ENCODE data around the gene VGLL4. TPM values are rescaled to one million over a fixed set of nuclear protein-coding genes. Genes with fewer than 3 reads are reported as not detected.

VGLL4 gene
- total RNA-seq, 4 donors from 2014 or later: 79.3 to 144 (median 143) TPM

DNA sequence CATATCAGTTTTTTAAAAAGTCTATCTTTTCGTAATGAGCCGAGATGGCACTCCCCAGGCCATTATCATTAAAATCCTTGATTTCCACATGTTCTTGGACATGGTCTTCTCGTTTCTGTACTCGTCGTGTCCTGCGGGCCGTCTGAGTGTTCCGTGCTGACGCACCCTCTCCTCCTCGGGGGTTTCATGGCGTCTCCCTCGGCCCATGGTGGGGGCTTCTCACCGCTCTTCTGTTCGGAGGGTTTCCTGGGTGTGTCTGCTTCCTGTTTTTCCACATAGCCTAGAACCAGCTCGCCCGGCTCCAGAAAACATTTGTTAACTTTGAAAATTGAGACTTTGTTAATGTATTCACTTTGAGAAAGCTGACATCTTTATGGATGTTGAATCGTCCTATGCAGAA lies 92.7 kb downstream of the VGLL4 start:
- no peak for DNase-seq

DNA sequence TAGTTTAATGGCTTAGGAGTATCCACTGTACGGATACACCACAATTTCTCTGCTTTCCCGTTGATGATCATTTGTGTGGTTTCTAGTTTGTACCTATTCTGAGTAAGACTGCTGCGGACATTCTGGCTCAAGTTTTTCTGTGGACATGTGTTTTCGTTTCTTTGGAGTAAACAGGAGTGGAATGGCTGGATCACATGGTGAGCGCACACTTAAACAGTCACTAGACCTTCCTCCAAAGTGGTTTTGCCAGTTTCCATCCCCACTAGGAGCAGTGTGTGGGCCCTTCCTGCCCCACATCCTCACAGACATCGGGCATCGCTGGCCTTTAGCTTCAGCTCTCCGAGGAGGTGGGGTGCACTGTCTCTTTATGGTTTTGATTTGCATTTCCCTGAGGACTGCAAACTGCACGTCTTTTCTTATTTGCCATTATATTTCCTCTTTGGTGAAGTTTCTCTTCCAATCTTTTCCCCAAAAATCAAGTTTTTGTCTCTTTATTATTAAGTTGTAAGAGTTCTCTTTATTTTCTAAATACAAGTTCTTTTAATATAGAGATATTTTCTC lies 94.1 kb downstream of the VGLL4 start:
- DNase-seq: peak in 1 of 2 donors; percentile 12
- H3K27ac ChIP-seq: peak overlapping the region in 1 of 2 donors; percentile 51
- no peak for TF ChIP-seq POLR2A (IDR thresholded peaks at IDR 0.05)
- TF ChIP-seq, protein P1, sequence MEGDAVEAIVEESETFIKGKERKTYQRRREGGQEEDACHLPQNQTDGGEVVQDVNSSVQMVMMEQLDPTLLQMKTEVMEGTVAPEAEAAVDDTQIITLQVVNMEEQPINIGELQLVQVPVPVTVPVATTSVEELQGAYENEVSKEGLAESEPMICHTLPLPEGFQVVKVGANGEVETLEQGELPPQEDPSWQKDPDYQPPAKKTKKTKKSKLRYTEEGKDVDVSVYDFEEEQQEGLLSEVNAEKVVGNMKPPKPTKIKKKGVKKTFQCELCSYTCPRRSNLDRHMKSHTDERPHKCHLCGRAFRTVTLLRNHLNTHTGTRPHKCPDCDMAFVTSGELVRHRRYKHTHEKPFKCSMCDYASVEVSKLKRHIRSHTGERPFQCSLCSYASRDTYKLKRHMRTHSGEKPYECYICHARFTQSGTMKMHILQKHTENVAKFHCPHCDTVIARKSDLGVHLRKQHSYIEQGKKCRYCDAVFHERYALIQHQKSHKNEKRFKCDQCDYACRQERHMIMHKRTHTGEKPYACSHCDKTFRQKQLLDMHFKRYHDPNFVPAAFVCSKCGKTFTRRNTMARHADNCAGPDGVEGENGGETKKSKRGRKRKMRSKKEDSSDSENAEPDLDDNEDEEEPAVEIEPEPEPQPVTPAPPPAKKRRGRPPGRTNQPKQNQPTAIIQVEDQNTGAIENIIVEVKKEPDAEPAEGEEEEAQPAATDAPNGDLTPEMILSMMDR (IDR thresholded peaks at IDR 0.05): no peak
- H3K27me3 ChIP-seq: no peaks in the 10 kb centered on the region
- no peaks in the 10 kb centered on the region for H3K9me3 ChIP-seq
- intact Hi-C loops (cut with DNase I; ENCODE audit: low total_unique reads): no loop called here
- H3K4me3 ChIP-seq: no peak overlapping the region
- H3K36me3 ChIP-seq: no peaks in the 10 kb centered on the region
- H3K4me1 ChIP-seq: peaks cover 0 to 13% of the 10 kb centered on the region in 2 donors

More for the DNA sequence above, 92.7 kb downstream of the VGLL4 start:
- no peak overlapping the region for H3K4me3 ChIP-seq
- H3K9me3 ChIP-seq: no peaks in the 10 kb centered on the region
- intact Hi-C loops (cut with DNase I; ENCODE audit: low total_unique reads): no loop called here
- TF ChIP-seq POLR2A (IDR thresholded peaks at IDR 0.05): no peak
- peaks cover 0 to 23% of the 10 kb centered on the region in 2 donors for H3K4me1 ChIP-seq
- H3K27me3 ChIP-seq: no peaks in the 10 kb centered on the region
- H3K36me3 ChIP-seq: no peaks in the 10 kb centered on the region
- no peak overlapping the region for H3K27ac ChIP-seq

DNA sequence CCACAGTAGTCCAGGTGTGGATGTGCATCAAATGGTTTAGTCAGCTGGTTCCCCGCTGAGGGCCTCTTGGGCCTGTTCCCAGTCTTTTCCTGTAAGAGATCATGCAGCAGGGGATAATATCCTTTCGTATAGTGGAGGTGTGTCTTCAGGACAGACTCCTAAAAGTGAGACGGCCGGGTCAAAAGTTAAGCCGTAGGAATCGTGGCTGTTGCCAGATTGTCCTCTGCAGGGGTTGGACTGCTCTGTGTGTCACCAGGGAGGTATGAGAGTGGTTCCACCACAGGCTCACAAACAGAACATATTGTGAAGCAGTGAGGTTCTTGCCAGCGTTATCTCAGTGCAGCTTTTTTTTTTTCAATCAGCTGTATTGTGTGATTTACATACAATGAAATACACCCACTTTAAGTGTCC lies 95.0 kb downstream of the VGLL4 start:
- H3K27me3 ChIP-seq: no peaks in the 10 kb centered on the region
- intact Hi-C loops (cut with DNase I; ENCODE audit: low total_unique reads): no loop called here
- no peaks in the 10 kb centered on the region for H3K36me3 ChIP-seq
- no peaks in the 10 kb centered on the region for H3K9me3 ChIP-seq
- peak; percentile 45 to 66 for DNase-seq
- peaks cover 4 to 6% of the 10 kb centered on the region in 2 donors for H3K4me1 ChIP-seq
- no peak overlapping the region for H3K4me3 ChIP-seq
- H3K27ac ChIP-seq: peak overlapping the region; percentile 49 to 51
- TF ChIP-seq, protein P1 (IDR thresholded peaks at IDR 0.05): no peak
- no peak for TF ChIP-seq POLR2A (IDR thresholded peaks at IDR 0.05)

DNA sequence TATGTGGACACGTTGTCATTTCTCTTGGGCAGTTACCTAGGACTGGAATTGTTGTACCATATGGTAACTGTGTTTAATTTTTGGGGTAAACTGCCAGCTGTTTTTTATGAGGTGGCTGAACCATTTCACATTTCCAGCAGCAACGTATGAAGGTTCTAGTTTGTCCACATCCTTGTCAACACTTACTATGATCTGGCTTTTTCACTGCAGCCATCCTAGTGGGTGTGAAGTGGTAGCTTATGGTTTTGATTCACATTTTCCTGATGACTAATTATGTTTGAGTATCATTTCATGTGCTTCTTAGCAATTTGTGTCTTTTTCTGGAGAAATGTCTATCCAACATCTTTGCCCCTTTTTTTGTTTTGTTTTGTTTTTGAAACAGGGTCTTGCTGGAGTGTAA lies 96.2 kb downstream of the VGLL4 start:
- no peak for DNase-seq
- no peak for TF ChIP-seq POLR2A (IDR thresholded peaks at IDR 0.05)
- TF ChIP-seq, protein P1 (IDR thresholded peaks at IDR 0.05): no peak
- intact Hi-C loops (cut with DNase I; ENCODE audit: low total_unique reads): no loop called here
- no peaks in the 10 kb centered on the region for H3K27me3 ChIP-seq
- H3K27ac ChIP-seq: no peak overlapping the region
- no peaks in the 10 kb centered on the region for H3K36me3 ChIP-seq
- peaks cover 3 to 4% of the 10 kb centered on the region in 2 donors for H3K4me1 ChIP-seq
- no peaks in the 10 kb centered on the region for H3K9me3 ChIP-seq
- no peak overlapping the region for H3K4me3 ChIP-seq

DNA sequence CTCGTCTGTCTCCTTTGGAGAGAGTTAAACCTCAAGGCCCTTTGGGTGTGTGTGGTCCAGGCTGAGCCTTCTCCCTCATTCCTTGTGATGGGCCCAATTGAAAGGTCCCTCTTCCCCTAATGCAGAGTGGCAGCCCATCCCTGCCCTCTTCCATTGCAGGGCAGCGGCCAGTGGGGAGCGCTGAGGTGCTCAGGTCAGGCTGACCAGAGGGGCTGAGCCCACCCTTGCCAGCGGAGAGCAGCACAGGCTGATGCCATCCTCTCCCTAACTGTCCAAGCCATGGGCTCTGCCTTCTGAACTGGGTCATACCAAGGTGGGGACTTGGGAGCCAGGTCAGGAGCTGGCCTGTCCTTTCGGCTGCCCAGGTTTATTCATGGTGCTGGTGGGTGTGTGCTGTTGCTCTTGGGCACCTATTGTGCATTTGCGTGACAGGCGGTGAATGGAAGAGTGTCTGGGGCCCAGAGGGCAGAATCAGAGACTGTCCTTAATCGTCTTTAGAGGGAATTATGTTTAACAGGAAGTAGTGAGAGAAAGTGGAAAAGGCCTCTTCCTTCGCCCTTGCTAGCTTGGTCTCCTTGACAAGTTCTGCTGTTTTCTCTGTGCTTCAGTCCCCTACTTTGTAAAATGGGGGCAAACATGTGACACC lies 96.9 kb downstream of the VGLL4 start:
- no peak for TF ChIP-seq POLR2A (IDR thresholded peaks at IDR 0.05)
- TF ChIP-seq, protein P1 (IDR thresholded peaks at IDR 0.05): no peak
- no peaks in the 10 kb centered on the region for H3K27me3 ChIP-seq
- no peak for DNase-seq
- H3K27ac ChIP-seq: no peak overlapping the region
- no peak overlapping the region for H3K4me3 ChIP-seq
- no peaks in the 10 kb centered on the region for H3K36me3 ChIP-seq
- intact Hi-C loops (cut with DNase I; ENCODE audit: low total_unique reads): no loop called here
- no peaks in the 10 kb centered on the region for H3K9me3 ChIP-seq
- peaks cover 3 to 4% of the 10 kb centered on the region in 2 donors for H3K4me1 ChIP-seq
